Measurements from ENCODE around the gene VPS54.

GRCh38 chr2:63858291-63858690 lies 160.9 kb downstream of the VPS54 start:
- TF ChIP-seq CTCF (IDR thresholded peaks at IDR 0.05) (no peak), POLR2AphosphoS5 (IDR thresholded peaks at IDR 0.05; ENCODE audit: low read depth, low read length) (no peak), REST (IDR thresholded peaks at IDR 0.05; ENCODE audit: insufficient read depth in 1 of 2, low read depth in 2 of 2, low read length in 1 of 2) (no peak), TCF7L2 (IDR thresholded peaks at IDR 0.05; ENCODE audit: low read depth, low read length) (no peak)
